HEK293T (cell line): ENCODE measurements around the gene IRAK1BP1.
"Not testable (repeated sequence)": the region's sequence is repeated elsewhere in the genome, so short reads cannot be mapped to it uniquely, and the experiment has no call there.

Source experiments
- CTCF ChIA-PET: fragments of 350-600 bp; formaldehyde crosslinking; extraction: SDS; loops from one replicate; lab custom pipeline; 2021; ENCODE audit warnings: antibody characterized with exemption, inconsistent platforms; lab: Yijun Ruan, JAX
- POLR2A ChIA-PET: fragments of 350-600 bp; formaldehyde crosslinking; extraction: SDS; loops from one replicate; lab custom pipeline; 2020; ENCODE audit warnings: antibody characterized with exemption, inconsistent platforms; lab: Yijun Ruan, JAX
- DNase-seq: peaks from one replicate; pipeline ENCODE4 v3.0.0; 2012; ENCODE audit warnings: mixed read lengths; ENCODE audit errors: extremely low spot score
- ARNT ChIP-seq: fragments of 450-650 bp; IDR thresholded peaks from 2 replicates; pipeline ENCODE4 v1.6.1; 2017; ENCODE audit warnings: mild to moderate bottlenecking
- BHLHE40 ChIP-seq: fragments of 450-650 bp; IDR thresholded peaks from 2 replicates; pipeline ENCODE4 v1.6.1; 2016; ENCODE audit warnings: mild to moderate bottlenecking, moderate library complexity, borderline replicate concordance
- CTBP1 ChIP-seq: fragments of 450-650 bp; IDR thresholded peaks from 2 replicates; pipeline ENCODE4 v1.6.1; 2016; ENCODE audit warnings: borderline replicate concordance
- ELF4 ChIP-seq: fragments of 450-650 bp; IDR thresholded peaks from 2 replicates; pipeline ENCODE4 v1.6.1; 2017; ENCODE audit warnings: antibody characterized with exemption
- FOXA1 ChIP-seq: fragments of 450-650 bp; IDR thresholded peaks from 2 replicates; pipeline ENCODE4 v1.6.1; 2016; ENCODE audit warnings: mild to moderate bottlenecking
- FOXK2 ChIP-seq: fragments of 450-650 bp; IDR thresholded peaks from 2 replicates; pipeline ENCODE4 v1.6.1; 2016; ENCODE audit warnings: mild to moderate bottlenecking
- FOXM1 ChIP-seq: fragments of 450-650 bp; IDR thresholded peaks from 2 replicates; pipeline ENCODE4 v1.6.1; 2017; ENCODE audit warnings: mild to moderate bottlenecking, borderline replicate concordance
- HDGF ChIP-seq: fragments of 450-650 bp; IDR thresholded peaks from 2 replicates; pipeline ENCODE4 v1.6.1; 2017; ENCODE audit warnings: antibody characterized with exemption, borderline replicate concordance
- L3MBTL2 ChIP-seq: fragments of 450-650 bp; conservative IDR thresholded peaks from 2 replicates; pipeline ENCODE4 v1.6.1; 2016; ENCODE audit warnings: mild to moderate bottlenecking
- LEF1 ChIP-seq: fragments of 450-650 bp; IDR thresholded peaks from 2 replicates; pipeline ENCODE4 v1.6.1; 2017; ENCODE audit warnings: mild to moderate bottlenecking, borderline replicate concordance
- NFRKB ChIP-seq: fragments of 450-650 bp; IDR thresholded peaks from 2 replicates; pipeline ENCODE4 v1.6.1; 2016; ENCODE audit warnings: mild to moderate bottlenecking, moderate library complexity
- PKNOX1 ChIP-seq: fragments of 450-650 bp; IDR thresholded peaks from 2 replicates; pipeline ENCODE4 v1.6.1; 2016
- SP1 ChIP-seq: fragments of 450-650 bp; IDR thresholded peaks from 2 replicates; pipeline ENCODE4 v1.6.1; 2017
- SUZ12 ChIP-seq: fragments of 450-650 bp; IDR thresholded peaks from 2 replicates; pipeline ENCODE4 v1.6.1; 2016; ENCODE audit warnings: mild to moderate bottlenecking
- TARDBP ChIP-seq: fragments of 450-650 bp; IDR thresholded peaks from 2 replicates; pipeline ENCODE4 v1.6.1; 2016
- ZNF384 ChIP-seq: fragments of 450-650 bp; IDR thresholded peaks from 2 replicates; pipeline ENCODE4 v1.6.1; 2016

Gene IRAK1BP1

GRCh38 chr6:78850621-78851020, 16.7 kb upstream of the IRAK1BP1 start:
- TF ChIP-seq CTBP1 (no peak), SP1 (no peak), BHLHE40 (no peak)
- no peak for DNase-seq
- POLR2A ChIA-PET: no interaction called here
- CTCF ChIA-PET: no interaction called here

DNA sequence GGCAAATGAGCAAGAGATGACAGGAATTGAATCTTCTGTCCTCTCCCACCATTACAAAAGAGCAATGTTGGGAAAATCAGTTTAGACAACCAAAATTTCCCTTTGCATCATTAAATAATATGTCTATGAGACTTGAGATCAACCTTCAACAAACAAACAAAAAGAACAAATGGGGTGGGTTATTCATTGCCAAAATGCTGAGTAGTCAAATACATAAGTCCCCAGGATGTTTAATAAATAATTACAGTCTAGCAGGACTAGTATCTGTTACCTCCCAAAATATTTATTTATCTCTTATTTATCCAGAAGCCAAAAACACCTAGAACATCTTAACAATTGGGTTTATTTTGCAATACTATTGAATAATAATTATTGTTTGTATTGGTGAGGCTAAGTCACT, 16.2 kb upstream of the IRAK1BP1 start:
- TF ChIP-seq TARDBP (no peak), FOXK2 (no peak), BHLHE40 (no peak), NFRKB (no peak), L3MBTL2 (no peak)
- ChIA-PET POLR2A (no interaction called here), CTCF (no interaction called here)
- no peak for DNase-seq

GRCh38 chr6:78854546-78854945, 12.8 kb upstream of the IRAK1BP1 start:
- TF ChIP-seq ARNT (no peak), HDGF (no peak), FOXM1 (no peak), FOXK2 (no peak), ELF4 (no peak), L3MBTL2 (no peak), TARDBP (no peak), BHLHE40 (no peak), NFRKB (no peak), LEF1 (no peak), SUZ12 (no peak), CTBP1 (no peak), PKNOX1 (no peak), SP1 (no peak)
- POLR2A ChIA-PET: no interaction called here
- CTCF ChIA-PET: interaction anchor here (0.7 kb wide), 1 partner anchor 21 kb away, joined by 3 read pairs; no protein-coding TSS in a partner anchor
- no peak for DNase-seq

DNA sequence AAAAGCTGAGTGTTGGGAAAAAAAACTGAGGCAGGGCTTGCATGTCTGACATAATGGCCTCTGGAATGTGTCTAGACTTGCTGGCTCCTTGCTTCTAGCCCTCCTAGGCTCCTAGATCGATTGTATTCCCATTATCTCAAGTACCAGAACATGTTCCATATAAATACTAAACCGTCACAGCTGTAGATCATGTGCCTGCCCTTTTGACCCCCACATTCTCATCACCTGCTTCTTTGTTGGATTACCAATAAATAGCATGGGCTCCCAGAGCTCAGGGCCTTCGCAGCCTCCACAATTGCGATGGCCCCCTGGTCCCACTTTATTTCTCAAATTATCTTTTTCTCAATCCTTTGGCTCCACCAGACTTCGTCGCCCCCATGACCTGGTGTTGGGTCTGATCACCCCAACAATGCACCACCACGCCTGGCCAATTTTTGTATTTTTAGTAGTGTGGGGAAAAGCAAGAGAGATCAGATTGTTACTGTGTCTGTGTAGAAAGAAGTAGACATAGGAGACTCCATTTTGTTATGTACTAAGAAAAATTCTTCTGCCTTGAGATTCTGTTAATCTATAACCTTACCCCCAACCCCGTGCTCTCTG, 8.9 kb upstream of the IRAK1BP1 start:
- DNase-seq, CTCF ChIA-PET: not testable (repeated sequence)
- POLR2A ChIA-PET: interaction anchor here (1.2 kb wide), 1 partner anchor 9 kb away, joined by 3 read pairs; the partner anchor contains the start of gene IRAK1BP1

GRCh38 chr6:78861509-78861908, 5.8 kb upstream of the IRAK1BP1 start:
- TF ChIP-seq TARDBP (no peak), FOXK2 (no peak), ELF4 (no peak), ARNT (no peak), PKNOX1 (no peak)
- POLR2A ChIA-PET: no interaction called here
- CTCF ChIA-PET: no interaction called here
- DNase-seq: peak; percentile 7

DNA sequence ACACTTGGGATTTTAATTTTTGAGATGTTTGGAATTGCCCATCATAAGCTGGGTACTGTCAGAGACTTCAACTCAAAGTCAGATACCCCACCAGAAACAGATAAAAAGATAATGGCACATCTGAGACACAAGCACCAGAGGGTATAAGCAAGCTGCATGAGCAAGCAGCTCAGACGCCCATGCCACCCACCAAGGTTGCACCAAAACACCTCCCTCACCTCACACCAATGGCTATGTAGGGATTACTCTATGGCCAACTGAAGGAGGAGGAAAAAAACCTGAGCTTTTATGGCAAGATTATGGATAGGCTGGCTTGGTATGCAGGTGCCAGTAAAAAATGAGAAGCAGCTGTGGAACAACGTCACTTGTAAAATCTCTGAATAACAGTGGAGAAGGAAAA, 3.8 kb upstream of the IRAK1BP1 start:
- TF ChIP-seq ELF4 (no peak), LEF1 (no peak), NFRKB (no peak), PKNOX1 (no peak), SUZ12 (no peak), BHLHE40 (no peak), TARDBP (no peak), CTBP1 (no peak), ARNT (no peak), ZNF384 (no peak), FOXA1 (no peak), FOXK2 (no peak), HDGF (no peak), L3MBTL2 (no peak), SP1 (no peak), FOXM1 (no peak)
- POLR2A ChIA-PET: interaction anchor here (0.6 kb wide), 1 partner anchor 568 kb away, joined by 3 read pairs; no protein-coding TSS in a partner anchor
- CTCF ChIA-PET: no interaction called here
- DNase-seq: no peak

DNA sequence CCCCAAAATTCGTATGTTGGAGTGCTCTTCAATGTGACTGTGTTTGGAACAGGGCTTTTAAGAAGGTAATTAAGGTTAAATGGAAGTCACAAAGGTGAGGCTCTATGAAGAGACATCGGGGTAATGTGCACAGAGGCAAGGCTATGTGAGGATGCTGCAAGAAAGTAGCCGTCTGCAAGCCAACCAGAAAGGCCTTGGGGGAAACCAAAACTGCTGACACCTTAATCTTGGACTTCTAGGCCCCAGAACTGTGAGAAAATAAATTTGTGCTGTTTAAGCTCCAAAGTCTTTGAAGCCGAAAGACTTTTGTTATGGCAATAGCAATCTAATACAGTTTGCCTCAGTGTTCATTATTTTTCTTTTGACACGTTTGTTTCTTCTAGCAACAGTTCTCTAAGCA, 2.4 kb upstream of the IRAK1BP1 start:
- CTCF ChIA-PET: interaction anchor here (0.6 kb wide), 1 partner anchor 17 kb away, joined by 3 read pairs; no protein-coding TSS in a partner anchor
- no peak for TF ChIP-seq L3MBTL2
- no peak for TF ChIP-seq HDGF
- TF ChIP-seq BHLHE40: no peak
- no peak for TF ChIP-seq FOXA1
- no peak for TF ChIP-seq ZNF384
- no peak for TF ChIP-seq CTBP1
- TF ChIP-seq PKNOX1: no peak
- no peak for TF ChIP-seq SP1
- no peak for TF ChIP-seq ARNT
- TF ChIP-seq FOXK2: no peak
- TF ChIP-seq LEF1: no peak
- TF ChIP-seq FOXM1: no peak

More for the DNA sequence above, 2.4 kb upstream of the IRAK1BP1 start:
- POLR2A ChIA-PET: no interaction called here
- no peak for DNase-seq
